GM19351 (cell line): ENCODE data around the gene ZNF146.
"Not testable (repeated sequence)": the region's sequence is repeated elsewhere in the genome, so short reads cannot be mapped to it uniquely, and the experiment has no call there.

ENCODE experiments used
- ATAC-seq: cut with Tn5 transposase; IDR thresholded peaks from one replicate; pipeline ENCODE4 v1.9.1; 2021; ENCODE audit warnings: mild to moderate bottlenecking, moderate library complexity; ENCODE audit not compliant: unreplicated experiment

ZNF146 gene

DNA sequence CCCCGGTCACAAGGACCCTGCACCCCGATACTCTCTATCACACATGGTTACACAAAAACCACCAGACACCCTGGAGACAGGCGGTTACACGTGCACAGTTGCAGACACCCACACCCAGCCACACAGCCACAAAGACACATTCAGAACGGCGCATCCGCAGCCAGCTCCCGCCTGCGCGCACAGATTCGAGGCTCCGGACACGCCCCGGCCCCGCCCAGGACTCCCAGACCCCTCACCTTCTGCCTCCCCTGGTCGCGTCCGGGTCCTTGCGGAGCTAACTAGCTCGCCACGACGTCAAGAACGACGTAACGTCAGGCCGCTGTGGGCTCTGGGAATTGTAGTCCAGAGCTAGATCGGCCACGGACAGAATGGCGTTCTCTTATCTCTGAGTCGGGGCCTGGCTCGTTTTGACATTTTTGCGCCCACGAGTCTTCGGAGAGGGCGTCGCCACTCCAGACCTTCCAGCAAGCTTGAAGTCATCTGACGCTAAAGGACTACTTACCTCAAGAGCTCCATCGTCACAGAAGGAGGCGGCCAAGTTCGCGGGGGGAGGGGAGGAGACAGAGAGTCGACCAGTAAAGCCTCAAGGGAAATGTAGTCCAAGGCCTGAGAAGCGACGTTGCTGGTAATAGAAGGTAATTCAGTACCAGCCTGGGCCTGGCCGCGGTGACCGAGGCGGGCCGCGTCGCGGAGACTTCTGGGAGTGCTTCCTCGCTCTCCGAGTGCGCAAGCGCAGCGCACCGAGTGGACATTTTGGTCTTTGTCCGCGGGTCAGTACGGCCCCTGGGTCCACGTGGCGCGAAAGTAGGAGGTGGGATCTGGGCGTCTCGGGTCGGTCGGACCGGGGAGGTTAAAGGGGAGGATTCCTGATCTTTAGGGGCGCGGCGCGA is at the start of gene ZNF146, which contains the start of gene ZNF565:
Gene ZNF146, plus strand, starts transcription at position 721 of the 890 bp plus-strand sequence. CDS start 21,335 bp downstream, outside the sequence.
Gene ZNF565, minus strand, starts transcription at position 280 of the 890 bp plus-strand sequence. CDS start 12,680 bp downstream, outside the sequence.
- ATAC-seq = peak; percentile 89

DNA sequence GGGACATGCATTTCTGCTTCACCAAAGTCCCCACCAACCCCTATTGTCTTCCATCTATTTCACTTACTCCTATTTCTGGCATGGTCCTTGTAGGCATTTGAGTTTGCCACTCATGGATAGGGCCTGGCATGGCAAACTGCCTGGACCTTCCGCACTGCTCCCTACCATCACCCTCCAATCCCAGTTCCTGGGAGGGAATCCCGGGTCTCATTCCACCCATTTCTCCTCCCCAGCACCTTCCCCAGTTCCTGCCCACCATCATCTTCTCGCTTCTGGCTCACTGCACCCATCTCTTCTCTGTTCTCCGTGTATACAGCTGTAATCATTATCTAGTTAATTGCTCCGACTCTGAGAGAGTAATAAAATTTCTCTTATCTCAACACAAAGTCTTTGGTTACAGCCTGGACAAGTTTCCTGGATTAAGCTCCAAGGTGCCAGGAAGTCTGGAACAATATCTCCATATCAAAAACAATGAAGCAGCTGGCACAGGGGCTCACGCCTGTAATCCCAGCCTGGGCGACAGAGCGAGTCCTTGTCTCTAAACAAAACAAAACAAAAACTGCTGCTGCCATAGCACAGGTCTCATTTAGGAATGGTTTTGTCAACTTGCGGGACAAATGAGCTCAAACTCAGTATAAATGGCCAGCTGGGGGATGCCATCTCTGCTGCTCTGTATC is 45.7 kb upstream of the ZNF146 start:
- no peak for ATAC-seq

DNA sequence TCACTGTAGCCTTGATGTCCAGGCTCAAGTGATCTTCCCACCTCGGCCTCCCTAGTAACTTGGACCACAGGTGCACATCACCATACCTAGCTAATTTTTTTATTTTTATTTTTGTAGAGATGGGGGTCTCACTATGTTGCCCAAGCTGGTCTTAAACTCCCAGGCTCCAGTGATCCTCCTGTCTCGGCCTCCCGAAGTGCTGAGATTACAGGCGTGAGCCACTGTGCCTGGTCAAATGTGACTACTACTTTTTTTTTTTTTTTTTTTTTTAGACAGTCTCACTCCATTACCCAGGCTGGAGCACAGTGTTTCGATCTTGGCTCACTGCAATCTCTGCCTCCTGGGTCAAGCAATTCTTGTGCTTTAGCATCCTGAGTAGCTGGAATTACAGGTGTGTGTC is 42.1 kb upstream of the ZNF146 start:
- ATAC-seq = no peak

DNA sequence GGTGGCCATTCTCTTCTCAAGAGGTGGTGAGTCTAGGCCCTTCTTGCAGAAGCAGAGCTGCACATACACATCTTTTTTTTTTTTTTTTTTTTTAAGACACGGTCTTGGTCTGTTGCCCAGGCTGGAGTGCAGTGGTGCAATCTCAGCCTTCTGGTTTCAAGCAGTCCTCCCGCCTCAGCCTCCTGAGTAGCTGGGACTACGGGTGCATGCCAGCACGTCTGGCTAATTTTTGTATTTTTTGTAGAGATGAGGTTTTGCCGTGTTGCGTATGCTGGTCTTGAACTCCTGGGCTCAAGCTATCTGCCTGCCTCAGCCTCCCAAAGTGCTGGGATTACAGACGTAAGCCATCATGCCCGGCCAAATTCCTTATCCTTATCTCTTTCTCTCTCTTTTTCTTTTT is 41.1 kb upstream of the ZNF146 start:
- ATAC-seq = not testable (repeated sequence)

DNA sequence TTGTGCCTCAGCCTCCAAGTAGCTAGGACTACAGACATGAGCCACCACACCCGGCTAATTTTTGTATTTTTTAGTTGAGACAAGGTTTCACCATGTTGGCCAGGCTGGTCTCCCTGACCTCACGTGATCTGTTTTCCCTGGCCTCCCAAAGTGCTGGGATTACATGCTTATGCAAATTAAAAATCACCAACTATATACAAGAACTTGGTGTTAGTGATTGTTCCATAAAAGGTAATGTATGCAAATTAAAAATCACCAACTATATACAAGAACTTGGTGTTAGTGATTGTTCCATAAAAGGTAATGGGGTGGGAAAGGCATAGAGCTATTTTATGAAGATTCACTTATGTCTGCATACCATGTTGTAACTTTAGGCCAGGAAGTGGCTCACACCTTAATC is 35.8 kb upstream of the ZNF146 start:
- ATAC-seq = not testable (repeated sequence)

DNA sequence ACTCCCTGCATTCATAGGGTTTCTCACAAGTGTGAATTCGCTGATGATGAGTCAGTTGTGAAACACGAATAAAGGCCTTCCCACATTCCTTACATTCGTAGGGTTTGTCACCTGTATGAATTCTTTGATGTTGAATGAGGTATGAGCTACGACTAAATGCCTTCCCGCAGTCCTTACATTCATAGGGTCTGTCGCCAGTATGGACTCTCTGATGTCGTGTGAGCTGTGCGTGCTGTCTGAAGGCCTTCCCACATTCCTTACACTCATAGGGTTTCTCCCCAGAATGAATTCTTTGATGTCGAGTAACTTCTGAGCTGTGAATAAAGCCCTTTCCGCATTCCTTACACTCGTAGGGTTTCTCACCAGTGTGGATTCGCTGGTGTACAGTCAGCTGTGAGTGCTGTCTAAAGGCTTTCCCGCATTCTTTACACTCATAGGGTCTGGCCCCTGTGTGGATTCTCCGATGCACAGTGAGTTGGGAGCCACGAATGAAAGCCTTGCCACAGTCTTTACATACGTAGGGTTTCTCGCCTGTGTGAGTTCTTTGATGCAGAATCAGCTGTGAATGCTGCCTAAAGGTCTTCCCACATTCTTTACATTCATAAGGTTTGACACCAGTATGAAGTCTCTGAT is 32.2 kb upstream of the ZNF146 start:
- no peak for ATAC-seq

DNA sequence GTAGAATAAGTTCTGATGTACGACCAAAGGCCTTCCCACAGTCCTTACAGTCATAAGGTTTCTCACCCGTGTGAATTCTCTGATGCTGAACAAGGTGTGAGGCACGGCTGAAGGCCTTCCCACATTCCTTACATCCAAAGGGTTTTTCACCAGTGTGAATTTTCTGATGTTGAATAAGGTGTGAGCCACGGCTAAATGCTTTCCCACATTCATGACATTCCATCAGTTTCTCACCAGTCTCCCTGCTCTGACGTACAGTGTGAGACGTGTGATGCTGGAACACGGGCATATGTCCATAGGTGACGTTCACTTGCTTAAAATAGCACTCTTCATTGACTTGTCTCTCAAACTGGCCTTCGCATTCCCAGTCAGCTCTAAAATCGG is 31.7 kb upstream of the ZNF146 start:
- no peak for ATAC-seq

DNA sequence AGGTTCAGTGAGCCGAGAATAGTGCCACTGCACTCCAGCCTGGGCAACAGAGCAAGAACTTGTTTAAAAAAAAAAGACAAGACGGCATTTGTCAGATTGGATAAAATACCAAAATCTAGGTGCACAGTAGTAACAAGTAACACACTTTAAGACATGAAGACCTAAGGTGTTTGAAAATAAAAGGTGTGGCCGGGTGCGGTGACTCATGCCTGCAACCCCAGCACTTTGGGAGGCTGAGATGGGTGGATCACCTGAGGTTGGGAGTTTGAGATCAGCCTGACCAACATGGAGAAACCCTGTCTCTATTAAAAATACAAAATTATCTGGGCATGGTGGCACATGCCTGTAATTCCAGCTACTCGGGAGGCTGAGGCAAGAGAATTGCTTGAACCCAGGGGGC is 28.2 kb upstream of the ZNF146 start:
- ATAC-seq = not testable (repeated sequence)

DNA sequence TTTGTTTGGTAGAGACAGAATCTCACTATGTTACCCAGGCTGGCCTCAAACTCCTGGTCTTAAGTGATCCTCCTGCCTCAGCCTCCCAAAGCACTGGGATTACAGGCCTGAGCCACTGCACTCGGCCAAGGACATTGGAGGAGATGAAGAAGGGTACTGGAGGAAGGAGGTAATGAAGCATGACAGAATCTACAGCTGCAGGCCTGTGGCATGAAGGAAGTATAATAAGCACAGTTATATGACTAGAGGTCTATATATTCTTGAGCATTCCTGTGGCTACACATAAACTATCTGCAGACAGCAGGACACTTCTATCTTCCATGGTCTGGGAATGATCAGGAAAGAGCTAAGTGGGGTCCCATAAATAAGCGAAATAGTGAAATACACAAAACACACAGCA is 18.7 kb upstream of the ZNF146 start:
- ATAC-seq = no peak

DNA sequence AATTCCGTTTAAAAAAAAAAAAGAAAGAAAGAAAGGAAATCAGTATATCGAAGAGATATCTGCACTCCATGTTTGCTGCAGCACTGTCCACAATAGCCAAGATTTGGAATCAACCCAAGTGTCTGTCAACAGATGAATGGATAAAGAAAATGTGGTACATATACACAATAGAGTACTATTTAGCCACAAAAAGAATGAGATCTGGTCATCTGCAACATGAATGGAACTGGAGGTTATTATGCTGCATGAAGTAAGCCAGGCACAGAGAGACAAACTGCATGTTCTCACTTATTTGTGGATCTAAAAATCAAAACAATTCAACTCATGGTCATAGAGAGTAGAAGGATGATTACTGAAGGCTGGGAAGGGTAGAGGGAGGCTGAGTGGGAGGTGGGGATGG is 16.8 kb upstream of the ZNF146 start:
- ATAC-seq = no peak

DNA sequence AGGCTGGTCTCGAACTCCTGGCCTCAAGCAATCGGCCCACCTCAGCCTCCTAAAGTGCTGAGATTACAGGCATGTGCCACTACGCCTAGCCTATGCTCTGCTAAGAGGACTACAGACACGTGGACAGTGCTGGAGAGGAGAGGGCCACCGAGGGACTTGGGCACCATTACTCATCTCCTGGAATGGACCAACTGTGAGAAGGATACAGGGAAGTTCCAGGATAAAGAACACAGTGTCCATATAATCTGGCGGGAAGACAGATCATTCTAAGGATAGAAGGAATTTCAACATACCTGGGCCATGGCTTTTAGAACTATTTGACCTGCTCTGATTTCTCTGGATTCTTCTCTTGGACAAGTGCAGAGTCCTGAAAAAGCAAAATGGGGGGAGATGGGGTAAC is 13.2 kb upstream of the ZNF146 start:
- ATAC-seq = no peak

DNA sequence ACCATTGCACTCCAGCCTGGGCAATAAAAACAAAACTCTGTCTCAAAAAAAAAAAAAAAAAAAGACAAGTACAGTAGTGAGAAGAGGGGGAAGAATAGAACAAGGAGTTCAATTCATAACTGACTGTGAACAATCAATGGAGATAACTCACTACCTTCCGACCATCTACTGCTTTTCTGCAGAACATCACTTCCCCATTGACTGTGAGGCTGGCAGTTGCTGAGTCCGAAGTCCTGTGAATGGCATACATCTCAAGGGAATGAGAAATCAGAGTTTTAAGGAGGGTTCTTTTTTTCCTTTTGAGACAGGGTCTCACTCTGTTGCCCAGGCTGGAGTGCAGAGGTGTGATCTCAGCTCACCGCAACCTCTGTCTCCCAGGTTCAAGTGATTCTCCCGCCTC is 11.6 kb upstream of the ZNF146 start:
- no peak for ATAC-seq

DNA sequence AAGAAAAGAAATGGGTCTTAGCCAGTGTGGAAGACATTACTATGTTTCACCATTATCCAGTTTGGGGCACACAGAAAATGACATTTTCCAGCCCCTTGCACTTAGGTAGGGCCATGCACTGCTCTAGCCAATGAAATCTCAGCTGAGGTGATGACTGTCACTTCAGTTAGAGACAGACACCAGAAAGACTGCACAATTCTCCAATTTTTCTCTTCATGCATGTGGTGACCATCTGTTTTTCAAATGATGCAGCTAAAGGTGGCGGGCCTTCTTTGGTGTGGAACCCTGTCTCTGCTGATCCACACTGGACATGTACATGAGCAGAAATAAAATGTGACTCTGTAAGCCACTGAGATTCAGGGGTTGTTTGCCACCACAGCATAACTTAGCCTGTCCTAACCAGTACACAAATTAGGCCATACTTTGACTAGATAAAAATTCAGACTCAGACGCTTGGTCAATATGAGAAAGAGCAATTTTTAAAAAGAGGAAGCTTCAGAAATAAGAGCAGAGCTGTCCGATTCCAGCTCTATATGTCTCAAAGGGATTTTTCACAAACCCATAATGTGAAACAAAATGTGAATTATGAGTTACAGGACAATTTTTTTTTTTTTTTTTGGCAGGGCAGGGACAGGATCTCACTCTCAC is 7.2 kb upstream of the ZNF146 start:
- peak; percentile 69 for ATAC-seq

DNA sequence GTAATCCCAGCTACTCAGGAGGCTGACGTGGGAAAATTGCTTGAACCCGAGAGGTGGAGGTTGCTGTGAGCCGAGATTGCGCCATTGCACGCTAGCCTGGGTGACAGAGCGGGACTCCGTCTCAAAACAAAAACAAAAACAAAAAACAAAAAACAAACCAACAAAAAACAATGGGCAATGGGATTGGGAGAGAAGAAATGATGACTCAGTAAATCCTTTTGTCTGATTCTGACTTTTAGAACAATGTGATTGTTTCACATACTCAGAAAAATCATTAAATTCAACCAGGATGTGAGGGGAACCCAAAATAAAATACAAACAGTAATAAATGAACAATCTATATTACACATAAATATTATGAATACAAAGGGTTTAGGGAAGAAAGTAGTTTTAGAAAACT is 5.5 kb upstream of the ZNF146 start:
- ATAC-seq = no peak

DNA sequence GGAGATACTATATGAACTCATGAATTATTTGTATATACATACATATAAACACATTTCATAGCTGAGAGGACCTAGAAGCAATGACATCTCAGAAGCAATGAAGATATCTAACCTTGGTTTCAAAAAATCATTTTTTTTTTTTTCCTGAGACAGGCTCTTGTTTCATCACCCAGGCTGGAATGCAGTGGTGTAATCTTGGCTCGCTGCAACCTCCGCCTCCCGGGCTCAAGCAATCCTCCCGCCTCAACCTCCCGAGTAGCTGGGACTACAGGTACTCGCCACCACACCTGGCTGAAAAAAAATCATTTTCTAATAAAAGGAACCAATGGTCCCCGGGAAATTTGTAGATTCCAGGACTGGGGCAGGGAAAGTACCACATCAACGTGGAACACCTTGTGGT is 4.4 kb upstream of the ZNF146 start:
- ATAC-seq = no peak

DNA sequence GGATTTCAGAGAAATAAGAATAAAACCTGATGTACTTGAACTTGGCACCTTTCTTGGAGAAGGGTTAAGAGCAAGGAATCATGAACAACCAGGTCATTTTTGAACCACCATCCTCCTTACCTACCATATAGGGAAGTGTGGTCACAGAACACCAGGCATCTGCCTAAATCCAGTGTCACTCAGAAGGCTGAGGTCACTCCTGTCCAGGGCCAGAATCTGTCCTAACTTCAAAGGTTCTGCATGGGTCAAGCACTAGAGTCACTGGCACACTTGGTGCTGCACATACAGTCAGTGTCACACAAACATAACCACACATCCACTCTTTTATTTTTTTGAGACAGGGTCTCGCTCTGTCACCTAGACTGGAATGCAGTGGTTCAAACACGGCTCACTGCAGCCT is 2.0 kb upstream of the ZNF146 start:
- ATAC-seq = no peak

DNA sequence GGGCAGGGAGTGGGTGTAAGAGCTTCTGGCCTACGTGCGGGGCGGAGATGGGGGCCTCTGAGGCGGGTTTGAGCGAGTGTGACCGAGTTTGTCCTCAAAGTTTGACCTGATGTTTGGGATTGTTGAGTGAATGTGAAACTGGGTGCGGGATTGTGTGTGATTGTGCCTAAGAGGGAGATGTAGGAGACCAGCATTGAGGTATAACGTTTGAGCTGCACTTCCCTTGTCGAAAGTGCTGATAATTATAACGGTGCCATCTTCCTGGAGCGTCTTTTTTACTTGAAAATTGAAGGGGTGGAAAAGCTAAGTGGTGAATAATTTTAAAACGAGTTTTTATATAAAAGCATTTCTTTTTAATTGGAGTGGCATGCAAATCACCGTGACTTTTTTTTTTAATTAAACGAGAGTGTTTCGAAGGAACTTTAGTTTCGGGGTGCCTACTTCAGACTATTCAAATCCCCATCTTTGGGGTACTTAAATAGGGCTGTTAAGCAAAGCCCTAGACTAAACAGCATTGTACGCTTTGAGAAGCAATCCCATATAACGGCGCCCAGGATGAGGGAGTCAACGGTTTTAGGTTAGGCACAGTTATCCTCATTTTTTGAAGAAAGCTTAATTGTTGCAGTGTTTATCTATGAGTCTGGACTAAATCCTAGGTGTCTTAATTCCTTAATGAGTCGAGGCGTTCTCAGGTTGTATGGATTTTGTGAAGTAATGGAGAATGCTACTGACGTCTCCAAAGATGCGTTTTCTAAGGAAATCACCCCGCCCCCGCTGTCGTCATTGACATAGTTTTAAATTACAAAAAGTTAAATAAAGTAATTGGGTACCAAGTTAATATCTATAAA is 594 bp downstream of the ZNF146 start:
- peak; percentile 18 for ATAC-seq

DNA sequence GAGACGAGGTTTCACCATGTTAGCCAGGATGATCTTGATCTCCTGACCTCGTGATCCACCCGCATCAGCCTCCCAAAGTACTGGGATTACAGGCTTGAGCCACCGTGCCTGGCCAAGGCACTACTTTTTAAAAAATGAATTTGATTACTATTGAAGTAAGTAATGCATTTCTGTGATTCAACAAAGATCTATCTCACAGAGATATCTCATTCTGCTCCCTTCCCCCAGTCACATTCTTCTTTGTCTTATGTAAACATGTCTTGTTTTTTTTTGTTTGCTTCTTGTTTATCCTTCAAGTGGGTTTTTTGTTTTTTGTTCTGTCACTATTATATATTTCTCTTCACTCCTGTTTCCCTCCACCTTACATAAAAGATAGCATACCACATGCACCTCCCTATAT is 6.6 kb downstream of the ZNF146 start:
- no peak for ATAC-seq

DNA sequence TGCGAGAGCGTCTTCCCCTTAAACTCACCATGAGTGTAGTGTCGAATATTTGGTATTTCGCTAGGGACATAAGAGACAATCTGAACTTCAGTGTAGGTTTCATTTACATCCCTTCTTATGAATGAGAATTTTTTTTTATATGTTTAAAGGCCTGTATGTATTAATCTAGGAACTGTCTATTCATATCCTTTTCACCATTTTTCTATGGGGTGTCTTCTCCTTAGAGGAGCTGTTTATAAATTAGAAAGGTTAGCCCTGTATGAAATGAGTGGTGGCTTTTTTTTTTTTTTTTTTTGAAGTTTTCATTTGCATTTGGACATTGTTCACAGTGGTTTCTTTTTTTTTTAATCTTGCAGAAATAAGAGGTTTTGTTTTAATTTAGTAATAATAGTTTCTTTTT is 7.6 kb downstream of the ZNF146 start:
- no peak for ATAC-seq

DNA sequence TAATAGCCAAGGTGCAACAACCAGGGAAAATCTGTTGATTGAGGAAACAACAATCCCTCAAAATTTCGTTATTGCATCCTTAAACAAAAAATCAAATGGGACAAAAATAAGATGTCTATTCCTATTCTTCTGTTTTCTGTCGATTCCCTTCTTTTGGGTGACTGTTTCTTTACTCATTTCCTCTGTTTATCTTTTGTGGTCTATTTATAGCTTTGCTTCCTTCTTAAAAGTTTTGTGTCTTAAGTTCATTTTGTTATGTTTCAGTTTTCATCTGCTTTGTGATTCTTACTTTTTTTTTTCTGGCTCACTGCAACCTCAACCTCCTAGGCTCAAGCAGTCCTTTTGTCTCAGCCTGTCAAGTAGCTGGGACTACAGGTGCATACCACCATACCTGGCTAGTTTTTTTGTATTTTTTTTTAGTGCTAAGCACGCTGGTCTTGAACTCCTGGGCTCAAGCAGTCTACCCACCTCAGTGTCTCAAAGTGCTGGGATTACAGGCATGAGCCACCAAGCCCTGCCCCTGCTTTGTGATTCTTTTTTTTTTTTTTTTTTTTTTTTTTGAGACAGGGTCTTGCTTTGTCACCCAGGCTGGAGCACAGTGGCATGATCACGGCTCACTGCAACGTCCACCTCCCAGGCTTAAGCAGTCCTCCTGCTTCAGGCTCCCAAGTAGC is 10.4 kb downstream of the ZNF146 start:
- ATAC-seq = no peak
